Measurements from ENCODE around the gene AGMAT.

- TF ChIP-seq EZH2phosphoT487 (IDR thresholded peaks at IDR 0.05; ENCODE audit: insufficient read depth, low read depth): no peak
- TF ChIP-seq EZH2 (IDR thresholded peaks at IDR 0.05; ENCODE audit: insufficient read depth, poor library complexity, severe bottlenecking): no peak
These were observed 60.4 kb downstream of the AGMAT start for GRCh38 chr1:15524283-15525049.
